Inflammatory macrophage (primary cell): ENCODE data around the gene RAP1A.
A peak's percentile ranks its signal among the peaks of the same experiment; 100 is the strongest.
"Not testable (repeated sequence)": the region's sequence is repeated elsewhere in the genome, so short reads cannot be mapped to it uniquely, and the experiment has no call there.

Experiments
- DNase-seq, 2 donors: peaks; one replicate each; pipeline ENCODE4 v3.0.0-alpha.2; 2020 to 2022

RAP1A gene

DNA sequence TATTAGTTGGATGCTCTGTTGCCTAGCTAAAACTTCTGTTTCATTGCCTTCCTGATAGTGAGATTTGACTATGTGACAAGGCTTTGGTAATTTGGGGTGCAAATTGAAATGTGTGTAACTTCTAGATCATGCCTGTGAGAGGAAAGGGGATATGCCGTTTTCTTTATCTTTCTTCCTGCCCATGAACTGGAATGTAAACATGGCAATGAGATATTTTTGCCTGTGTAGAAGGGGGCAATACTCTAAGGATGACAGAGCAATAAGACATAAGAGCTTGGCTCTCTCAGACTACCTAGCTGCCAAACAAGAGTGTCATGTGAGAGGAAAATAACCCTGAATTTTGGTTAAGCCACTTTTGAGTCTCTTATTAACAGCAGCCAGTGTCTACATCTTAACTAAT lies 49.7 kb downstream of the RAP1A start:
- DNase-seq: no peak

DNA sequence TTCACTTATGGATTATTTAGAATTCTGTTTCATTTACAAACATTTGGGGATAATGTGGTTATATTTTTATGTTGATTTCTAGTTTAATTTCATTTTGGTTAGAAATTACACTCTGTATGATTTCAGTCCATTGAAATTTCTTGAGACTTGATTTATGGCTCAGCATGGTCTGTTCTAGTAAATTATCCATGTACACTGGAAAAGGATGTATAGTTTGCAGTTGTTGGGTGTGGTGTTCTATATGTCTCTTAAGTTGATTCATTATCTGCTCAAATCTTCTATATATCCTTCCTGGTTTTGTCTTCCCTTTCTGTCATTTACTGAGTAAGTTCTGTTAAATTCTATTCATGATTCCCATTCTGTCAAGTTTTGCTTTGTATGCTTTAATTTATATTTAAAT lies 52.3 kb downstream of the RAP1A start:
- no peak for DNase-seq

DNA sequence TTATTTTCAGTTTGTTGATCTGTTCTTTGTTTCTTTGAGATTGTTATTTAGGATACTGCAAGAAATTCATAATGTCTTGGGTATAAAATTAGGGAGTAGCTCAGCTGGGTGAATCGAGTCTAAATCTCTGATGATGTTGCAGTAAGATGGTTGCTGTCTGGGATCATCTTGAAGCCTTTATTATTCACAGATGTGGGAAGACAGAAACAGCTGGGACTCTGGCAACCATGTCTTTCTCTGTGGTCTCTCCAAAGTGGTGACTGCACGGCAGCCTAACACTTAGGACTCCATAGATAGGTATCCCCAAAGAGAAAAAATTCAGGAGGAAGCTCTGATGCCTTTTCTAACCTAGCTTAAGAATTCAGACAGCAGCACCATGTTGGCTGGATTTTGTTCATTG lies 52.7 kb downstream of the RAP1A start:
- DNase-seq: no peak

DNA sequence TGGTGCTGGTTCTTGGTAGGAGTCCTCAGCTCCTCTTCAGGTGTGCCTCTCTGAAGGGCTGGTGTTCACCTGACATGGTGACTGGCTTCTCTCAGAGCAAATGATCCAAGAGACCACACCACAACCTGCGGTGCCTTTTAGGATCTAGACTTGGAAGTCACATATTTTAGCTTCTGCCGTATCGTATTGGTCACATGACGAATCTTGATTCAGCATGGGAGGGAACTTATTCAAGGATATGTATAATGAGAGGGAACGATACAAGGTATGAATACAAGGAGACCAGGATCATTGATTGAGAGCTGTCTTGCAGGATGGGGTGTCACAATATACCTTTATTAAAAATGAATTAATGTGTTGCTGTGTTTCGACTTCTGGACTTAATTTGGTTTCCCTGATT lies 58.0 kb downstream of the RAP1A start:
- DNase-seq: no peak

DNA sequence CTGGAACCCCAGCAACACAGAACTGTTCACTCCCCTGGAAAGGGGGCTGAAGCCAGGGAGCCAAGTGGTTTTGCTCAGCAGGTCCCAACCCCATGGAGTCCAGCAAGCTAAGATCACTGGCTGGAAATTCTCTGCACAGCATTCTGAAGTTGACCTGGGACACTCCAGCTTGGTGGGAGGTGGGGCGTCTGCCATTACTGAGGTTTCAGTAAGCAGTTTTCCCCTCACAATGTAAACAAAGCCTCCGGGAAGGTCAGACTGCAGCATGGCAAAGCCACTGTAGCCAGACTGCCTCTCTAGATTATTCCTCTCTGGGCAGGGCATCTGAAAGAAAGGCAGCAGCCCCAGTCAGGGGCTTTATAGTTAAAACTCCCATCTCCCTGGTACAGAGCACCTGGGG lies 60.0 kb downstream of the RAP1A start:
- no peak for DNase-seq

- DNase-seq: not testable (repeated sequence)
These were observed 60.7 kb downstream of the RAP1A start for GRCh38 chr1:111680212-111680800.

GRCh38 chr1:111685293-111686153 lies 65.9 kb downstream of the RAP1A start:
- not testable (repeated sequence) for DNase-seq

DNA sequence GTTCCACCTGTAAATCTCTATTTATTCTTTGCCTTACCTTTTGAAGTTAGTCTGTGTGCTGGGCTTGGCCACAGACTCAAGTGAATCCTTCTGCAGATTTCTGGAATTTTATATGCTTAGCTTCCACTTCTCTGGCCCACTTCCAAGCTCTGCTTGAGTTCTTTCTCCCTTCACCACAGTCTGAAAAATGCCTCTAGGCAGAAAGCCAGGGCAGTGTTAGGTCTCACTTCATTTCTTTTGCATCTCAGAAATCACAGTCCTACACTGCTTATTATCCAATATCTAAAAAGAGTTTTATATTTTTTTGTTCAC lies 70.7 kb downstream of the RAP1A start:
- no peak for DNase-seq

DNA sequence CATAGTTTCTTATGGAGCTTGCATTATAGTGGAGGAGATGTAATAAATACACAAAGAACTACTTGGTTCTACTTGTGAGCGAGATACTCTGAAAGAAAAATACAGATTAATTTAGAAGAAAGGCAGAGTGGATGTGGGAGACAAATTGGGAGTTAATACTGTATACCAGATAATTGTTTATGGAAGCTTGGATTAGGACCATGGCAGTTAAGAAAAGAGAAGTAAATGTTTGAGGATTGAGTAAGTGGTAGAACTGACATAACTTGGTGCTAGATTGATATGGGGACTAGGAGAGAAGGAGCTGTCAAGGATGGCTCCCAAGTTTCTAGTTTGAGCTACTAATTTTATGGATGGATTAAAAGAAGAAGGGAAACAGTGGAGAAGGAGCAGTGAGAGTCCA lies 72.3 kb downstream of the RAP1A start:
- no peak for DNase-seq

DNA sequence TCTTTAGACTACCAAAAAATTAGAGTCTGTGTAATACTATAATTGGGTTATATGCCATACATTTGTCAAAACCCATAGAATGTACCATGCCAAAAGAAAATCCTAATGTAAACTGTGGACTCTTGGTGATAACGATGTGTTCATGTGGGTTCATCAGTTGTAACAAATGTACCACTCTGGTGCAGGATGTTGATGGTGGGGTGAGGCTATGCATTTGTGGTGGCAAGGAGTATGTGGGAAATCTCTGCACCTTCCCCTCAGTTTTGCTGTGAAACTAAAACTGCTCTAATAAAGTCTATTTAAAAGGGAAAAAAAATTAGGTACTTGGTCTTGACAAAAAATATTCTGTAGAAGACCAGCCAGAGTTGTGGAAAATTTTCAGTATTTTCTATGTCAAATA lies 76.2 kb downstream of the RAP1A start:
- DNase-seq: no peak

GRCh38 chr1:111696330-111696729 lies 76.7 kb downstream of the RAP1A start:
- no peak for DNase-seq

DNA sequence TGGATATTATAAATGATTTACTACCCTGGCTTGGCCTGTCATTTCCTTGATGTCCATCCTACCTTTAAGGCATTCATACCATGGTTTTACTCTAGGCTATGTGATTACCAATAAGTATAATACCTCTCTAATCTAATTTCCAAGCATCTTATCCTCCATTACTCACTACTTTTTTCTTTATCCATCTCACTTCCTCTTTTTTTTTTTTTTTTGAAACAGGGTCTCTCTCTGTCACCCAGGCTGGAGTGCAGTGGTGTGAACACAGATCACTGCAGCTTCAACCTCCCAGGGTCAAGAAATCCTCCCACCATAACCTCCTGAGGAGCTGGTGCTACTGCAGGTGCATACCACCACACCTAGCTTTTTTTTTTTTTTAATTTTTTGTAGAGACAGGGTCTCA lies 79.7 kb downstream of the RAP1A start:
- DNase-seq: no peak

- no peak for DNase-seq
These were observed 83.0 kb downstream of the RAP1A start for GRCh38 chr1:111702504-111703050.

- DNase-seq: no peak
These were observed 84.7 kb downstream of the RAP1A start for GRCh38 chr1:111704240-111704639.

DNA sequence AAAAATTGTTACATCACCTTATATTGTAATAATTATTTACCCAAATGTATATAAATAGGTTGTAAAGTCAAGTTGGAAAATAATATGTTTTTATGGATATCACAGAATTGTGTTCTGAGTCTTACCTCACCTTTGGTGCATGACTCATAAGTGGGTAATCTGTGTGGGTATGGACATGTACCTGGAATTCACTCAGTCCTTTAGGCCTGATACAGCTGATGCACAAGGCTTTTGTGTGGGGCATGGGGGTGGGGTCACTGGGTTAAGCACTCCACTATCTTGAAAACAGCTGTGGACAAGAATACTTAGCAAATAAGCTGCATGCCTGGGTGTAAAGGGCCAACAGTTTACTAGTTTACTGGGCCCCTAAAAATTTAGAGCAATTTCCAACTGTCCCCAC lies 85.2 kb downstream of the RAP1A start:
- no peak for DNase-seq

DNA sequence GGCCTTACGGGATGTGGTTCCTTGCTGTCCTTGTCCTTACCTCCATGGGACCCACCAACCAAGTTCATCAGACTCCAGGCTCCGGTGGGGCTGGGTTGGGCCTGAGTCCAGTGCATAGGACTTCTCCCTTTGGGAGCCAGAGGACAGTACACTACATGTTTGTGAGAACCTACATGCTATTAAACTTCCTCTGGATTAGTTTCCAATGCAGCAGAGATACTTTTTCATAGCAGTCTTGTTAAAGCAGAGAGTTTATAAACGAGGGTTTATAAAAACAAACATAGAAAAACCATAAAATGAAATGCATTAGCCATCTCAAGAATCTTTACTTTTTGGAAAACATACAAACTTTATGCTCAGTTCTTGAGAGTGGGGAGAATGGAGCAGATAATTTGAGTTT lies 86.3 kb downstream of the RAP1A start:
- no peak for DNase-seq

DNA sequence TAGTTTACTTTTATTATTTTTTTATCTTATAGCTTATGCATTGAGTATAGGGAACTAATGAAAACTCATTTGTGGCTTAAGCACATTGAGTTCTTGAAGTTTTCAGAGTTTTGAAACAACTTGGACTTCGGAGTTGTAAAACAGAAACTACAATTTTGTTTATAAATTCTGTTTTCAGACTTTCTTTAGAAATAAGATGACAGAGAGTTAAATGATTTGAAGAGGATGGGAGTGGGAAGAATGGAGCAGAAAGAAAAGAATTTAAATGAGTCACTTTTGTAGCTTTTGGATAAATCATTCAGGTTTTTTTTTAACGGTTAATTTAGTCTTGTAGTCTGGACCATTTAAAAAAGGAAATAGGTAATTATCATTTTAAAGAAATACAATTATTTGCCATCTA lies 87.3 kb downstream of the RAP1A start:
- DNase-seq: no peak

DNA sequence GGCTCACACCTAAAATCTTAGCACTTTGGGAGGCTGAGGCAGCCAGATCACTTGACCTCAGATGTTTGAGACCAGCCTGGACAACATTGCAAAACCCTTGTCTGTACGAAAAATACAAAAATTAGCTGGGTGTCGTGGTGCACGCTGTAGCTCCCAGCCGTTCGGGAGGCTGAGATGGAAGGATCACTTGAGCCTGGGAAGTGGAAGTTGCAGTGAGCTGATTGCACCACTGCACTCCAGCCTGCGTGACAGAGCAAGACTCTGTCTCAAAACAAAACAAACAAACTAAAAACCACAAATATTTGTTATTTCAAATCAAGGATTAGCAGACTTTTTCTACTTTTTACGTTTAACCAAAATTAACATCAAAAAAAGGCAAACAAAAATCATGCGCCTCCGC lies 88.3 kb downstream of the RAP1A start:
- DNase-seq: peak in 1 of 2 donors; percentile 27

DNA sequence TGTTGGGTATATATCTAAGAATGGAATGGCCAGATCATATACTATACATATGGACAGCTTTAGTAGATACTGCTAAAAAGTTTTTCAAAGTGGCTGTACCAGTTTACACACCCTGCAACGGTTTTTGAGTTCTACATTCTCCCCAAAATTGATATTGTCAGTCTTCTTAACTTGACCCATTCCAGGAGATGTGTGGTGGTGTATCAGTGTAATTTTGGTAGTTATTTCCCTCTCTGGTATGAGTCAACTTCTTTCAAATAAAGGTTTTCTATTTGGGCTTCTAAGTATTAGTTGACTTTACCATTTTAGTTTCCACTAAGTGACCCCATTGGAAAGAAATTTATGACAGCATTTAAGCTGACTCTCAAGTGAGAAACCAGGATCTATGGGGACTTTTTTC lies 90.4 kb downstream of the RAP1A start:
- DNase-seq: peak in 1 of 2 donors; percentile 1

DNA sequence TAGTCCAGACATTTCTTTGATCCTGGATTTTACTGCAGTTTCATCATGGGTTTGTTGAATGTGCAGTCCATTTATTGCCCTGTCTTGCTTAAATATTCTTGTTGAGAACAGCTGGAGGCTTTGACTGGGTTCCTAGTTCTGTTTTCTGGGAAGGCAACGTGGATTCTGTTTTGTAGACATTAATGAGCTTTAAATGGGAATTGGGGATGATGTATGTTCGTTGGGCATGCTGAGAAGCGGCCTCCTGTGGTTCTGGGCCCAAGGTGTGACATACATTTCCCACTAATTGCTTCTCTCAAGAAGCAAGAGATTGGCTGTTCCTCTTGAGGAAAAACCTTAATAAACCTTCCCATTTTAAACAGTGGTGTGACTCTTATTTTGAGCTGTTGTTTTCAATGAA lies 96.7 kb downstream of the RAP1A start:
- DNase-seq: no peak

- peak in 1 of 2 donors; percentile 1 for DNase-seq
These were observed 97.9 kb downstream of the RAP1A start for GRCh38 chr1:111717450-111717849.

DNA sequence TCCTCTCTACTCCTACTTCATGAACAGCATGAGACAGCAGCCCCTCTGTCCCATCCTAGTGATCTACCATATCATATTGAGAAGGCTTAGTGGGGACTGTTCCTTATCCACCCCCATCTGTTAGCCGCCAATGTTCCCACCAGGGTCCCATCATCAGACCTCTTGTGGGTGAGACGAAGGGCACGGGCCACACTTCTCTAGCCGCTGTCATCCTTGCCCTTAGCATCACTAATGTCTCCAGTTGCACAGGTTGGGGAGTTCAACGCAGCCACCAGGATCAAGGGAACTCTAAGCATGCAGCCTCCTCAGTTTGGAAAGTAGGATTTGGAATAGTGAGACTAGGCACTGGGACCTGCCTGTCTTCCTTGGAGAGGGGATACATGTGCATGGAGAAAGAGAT lies 99.5 kb downstream of the RAP1A start:
- peak in 1 of 2 donors; percentile 1 for DNase-seq

- peak in 1 of 2 donors; percentile 2 for DNase-seq
These were observed 100.1 kb downstream of the RAP1A start for GRCh38 chr1:111719674-111720132.

DNA sequence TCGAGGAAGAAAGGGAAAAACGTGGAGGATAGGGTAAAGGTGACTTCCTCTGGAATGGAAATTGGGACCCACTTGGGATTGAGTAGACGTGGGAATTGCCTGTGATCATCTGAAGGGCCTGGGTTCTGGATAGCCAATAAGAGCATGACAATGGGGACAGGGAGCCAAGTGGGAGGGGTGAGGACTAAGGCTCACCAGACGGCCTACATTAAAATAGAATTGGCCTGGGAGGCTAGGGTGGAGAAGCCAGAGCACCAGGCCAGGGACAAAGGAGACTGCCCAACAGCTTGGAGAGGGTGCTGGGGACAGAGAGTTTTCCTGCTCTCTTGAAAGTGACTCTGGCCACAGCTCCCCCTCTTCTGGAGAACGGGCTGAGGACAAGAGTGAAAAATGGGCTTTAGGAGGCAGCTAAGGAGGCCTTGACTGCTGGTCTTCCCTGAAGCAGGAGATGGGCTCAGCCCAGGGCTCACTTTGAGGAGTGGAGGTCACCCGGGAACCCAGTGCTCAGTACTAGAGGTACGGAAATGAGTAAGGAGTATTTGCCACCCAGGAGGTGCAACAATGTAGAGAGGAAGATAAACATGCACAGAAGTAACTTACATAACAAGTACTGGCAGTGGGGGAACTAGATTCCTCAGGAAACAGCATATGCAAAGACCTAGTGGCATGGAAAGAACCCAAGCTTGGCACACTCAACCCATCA lies 100.8 kb downstream of the RAP1A start:
- no peak for DNase-seq
